Measurements from ENCODE around the gene TSPAN4. TPM values are rescaled to one million over a fixed set of nuclear protein-coding genes. Genes with fewer than 3 reads are reported as not detected.

The TSPAN4 gene
- total and polyA plus RNA-seq, 2 of the 13 experiments (the other 11 are each of a cell fraction or from before 2014, with no cell fraction given) = 31.7 to 68.3 TPM

DNA sequence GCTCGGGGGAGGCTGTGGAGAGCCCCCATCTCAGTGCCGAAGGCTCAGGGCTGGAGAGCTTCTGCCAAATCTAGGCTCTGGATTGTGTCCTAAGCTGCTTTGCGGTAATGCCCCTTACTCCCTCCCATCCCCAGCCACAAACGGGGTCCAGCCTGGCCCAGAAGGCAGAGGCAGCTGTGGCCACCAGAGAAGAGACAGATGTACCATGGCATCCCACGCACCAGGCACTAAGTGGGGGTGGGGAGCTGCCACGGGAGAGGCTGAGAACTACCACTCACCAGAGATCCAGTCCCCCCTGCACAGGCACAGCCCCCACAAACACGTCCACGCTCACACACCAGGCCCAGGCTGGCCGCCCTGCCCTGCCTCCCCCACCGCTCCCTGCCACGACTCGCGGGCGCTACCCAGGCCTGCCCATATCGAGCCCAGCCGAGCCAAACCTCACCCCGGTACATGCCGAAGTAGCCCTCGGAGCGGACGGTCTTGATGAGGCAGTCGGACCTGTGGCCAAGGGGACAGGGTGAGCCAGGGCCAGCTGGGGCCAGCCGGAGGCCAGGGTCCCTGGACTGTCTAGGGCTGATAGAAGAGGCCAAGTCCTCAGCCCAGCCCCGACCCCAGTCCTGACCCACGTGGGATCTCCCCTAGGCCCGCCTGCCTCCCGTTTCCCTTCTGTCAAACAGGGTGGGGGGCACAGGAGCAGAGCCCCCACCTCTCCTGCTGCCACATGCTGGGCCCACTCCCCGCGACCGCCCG, 48.5 kb upstream of the TSPAN4 start (continued):
- TF ChIP-seq, protein P1, sequence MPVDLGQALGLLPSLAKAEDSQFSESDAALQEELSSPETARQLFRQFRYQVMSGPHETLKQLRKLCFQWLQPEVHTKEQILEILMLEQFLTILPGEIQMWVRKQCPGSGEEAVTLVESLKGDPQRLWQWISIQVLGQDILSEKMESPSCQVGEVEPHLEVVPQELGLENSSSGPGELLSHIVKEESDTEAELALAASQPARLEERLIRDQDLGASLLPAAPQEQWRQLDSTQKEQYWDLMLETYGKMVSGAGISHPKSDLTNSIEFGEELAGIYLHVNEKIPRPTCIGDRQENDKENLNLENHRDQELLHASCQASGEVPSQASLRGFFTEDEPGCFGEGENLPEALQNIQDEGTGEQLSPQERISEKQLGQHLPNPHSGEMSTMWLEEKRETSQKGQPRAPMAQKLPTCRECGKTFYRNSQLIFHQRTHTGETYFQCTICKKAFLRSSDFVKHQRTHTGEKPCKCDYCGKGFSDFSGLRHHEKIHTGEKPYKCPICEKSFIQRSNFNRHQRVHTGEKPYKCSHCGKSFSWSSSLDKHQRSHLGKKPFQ (CRISPR knock-in tag; IDR thresholded peaks at IDR 0.05; ENCODE audit: insufficient replicate concordance) = no peak
- TF ChIP-seq, protein P2, sequence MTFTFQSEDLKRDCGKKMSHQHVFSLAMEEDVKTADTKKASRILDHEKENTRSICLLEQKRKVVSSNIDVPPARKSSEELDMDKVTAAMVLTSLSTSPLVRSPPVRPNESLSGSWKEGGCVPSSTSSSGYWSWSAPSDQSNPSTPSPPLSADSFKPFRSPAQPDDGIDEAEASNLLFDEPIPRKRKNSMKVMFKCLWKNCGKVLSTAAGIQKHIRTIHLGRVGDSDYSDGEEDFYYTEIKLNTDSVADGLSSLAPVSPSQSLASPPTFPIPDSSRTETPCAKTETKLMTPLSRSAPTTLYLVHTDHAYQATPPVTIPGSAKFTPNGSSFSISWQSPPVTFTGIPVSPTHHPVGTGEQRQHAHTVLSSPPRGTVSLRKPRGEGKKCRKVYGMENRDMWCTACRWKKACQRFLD (CRISPR knock-in tag; IDR thresholded peaks at IDR 0.05; ENCODE audit: borderline replicate concordance) = no peak
- no peak for TF ChIP-seq ZBTB3 (CRISPR knock-in tag; IDR thresholded peaks at IDR 0.05; ENCODE audit: borderline replicate concordance, low read depth)
- TF ChIP-seq, protein P3, sequence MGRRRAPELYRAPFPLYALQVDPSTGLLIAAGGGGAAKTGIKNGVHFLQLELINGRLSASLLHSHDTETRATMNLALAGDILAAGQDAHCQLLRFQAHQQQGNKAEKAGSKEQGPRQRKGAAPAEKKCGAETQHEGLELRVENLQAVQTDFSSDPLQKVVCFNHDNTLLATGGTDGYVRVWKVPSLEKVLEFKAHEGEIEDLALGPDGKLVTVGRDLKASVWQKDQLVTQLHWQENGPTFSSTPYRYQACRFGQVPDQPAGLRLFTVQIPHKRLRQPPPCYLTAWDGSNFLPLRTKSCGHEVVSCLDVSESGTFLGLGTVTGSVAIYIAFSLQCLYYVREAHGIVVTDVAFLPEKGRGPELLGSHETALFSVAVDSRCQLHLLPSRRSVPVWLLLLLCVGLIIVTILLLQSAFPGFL (CRISPR knock-in tag; IDR thresholded peaks at IDR 0.05) = no peak
